Measurements from ENCODE around the gene ASB1. TPM values are rescaled to one million over a fixed set of nuclear protein-coding genes. Genes with fewer than 3 reads are reported as not detected.

ASB1 gene
- total and polyA plus RNA-seq, 2 of the 13 experiments (the other 11 are each of a cell fraction or from before 2014, with no cell fraction given), result 48.6 to 49.2 TPM

GRCh38 chr2:238449909-238450417 is 23.2 kb downstream of the ASB1 start (continued):
- TF ChIP-seq UBTF (CRISPR knock-in tag; IDR thresholded peaks at IDR 0.05), result peak; percentile 81; the same call in 1 of the 2 replicates
- peak; percentile 23; the same call in 1 of the 2 replicates for TF ChIP-seq ZNF784 (CRISPR knock-in tag; IDR thresholded peaks at IDR 0.05; ENCODE audit: borderline replicate concordance)
- no peak for TF ChIP-seq ZFP36L2 (CRISPR knock-in tag; IDR thresholded peaks at IDR 0.05)
- no peak for TF ChIP-seq AGO2 (optimal IDR thresholded peaks at IDR 0.05; ENCODE audit: low read depth, low read length)
- no peak; the same call in 1 of the 2 replicates for TF ChIP-seq ZBTB4 (CRISPR knock-in tag; IDR thresholded peaks at IDR 0.05; ENCODE audit: borderline replicate concordance)
- no peak for TF ChIP-seq ZNF83 (CRISPR knock-in tag; IDR thresholded peaks at IDR 0.05; ENCODE audit: borderline replicate concordance)
- no peak for TF ChIP-seq ZNF550 (CRISPR knock-in tag; IDR thresholded peaks at IDR 0.05; ENCODE audit: borderline replicate concordance)
- TF ChIP-seq ZSCAN22 (CRISPR knock-in tag; IDR thresholded peaks at IDR 0.05), result no peak
- TF ChIP-seq THYN1 (CRISPR knock-in tag; IDR thresholded peaks at IDR 0.05; ENCODE audit: borderline replicate concordance, low read depth), result no peak
- peak; percentile 81 for TF ChIP-seq BHLHE40 (IDR thresholded peaks at IDR 0.05; ENCODE audit: low read length)
- TF ChIP-seq ZNF746 (CRISPR knock-in tag; IDR thresholded peaks at IDR 0.05), result peak; percentile 88
- peak; percentile 43; the same call in 1 of the 2 replicates for TF ChIP-seq SP4 (CRISPR knock-in tag; IDR thresholded peaks at IDR 0.05)
- TF ChIP-seq ZNF567 (CRISPR knock-in tag; IDR thresholded peaks at IDR 0.05; ENCODE audit: borderline replicate concordance), result no peak
- no peak for TF ChIP-seq NAIF1 (CRISPR knock-in tag; IDR thresholded peaks at IDR 0.05; ENCODE audit: borderline replicate concordance)
- TF ChIP-seq ZKSCAN1 (IDR thresholded peaks at IDR 0.05; ENCODE audit: low read length), result peak; percentile 56; the same call in 1 of the 2 replicates
- peak; percentile 93 for TF ChIP-seq KDM4B (CRISPR knock-in tag; IDR thresholded peaks at IDR 0.05)
- TF ChIP-seq RBAK (CRISPR knock-in tag; IDR thresholded peaks at IDR 0.05), result 0 out of 2 replicates have a peak, but pooled peaks have one; percentile 29
- 0 out of 2 replicates have a peak, but pooled peaks have one; percentile 36 for TF ChIP-seq ZNF615 (CRISPR knock-in tag; IDR thresholded peaks at IDR 0.05; ENCODE audit: borderline replicate concordance)
- TF ChIP-seq ZNF556 (CRISPR knock-in tag; IDR thresholded peaks at IDR 0.05; ENCODE audit: borderline replicate concordance), result peak; percentile 98
- TF ChIP-seq CREB1 (IDR thresholded peaks at IDR 0.05), result peak; percentile 79; the same call in 1 of the 2 replicates
- peak; percentile 83; the same call in 1 of the 2 replicates for TF ChIP-seq CREB1 (CRISPR knock-in tag; IDR thresholded peaks at IDR 0.05)
- no peak for TF ChIP-seq ZNF674 (CRISPR knock-in tag; IDR thresholded peaks at IDR 0.05; ENCODE audit: low read depth)
- TF ChIP-seq ZNF572 (CRISPR knock-in tag; IDR thresholded peaks at IDR 0.05), result peak; percentile 92; the same call in 1 of the 2 replicates

All from HepG2 (cell line).